GDM1 (cell line): Measurements from ENCODE around the gene FRMD3.
A peak's percentile ranks its signal among the peaks of the same experiment; 100 is the strongest.
"Not testable (repeated sequence)": the region's sequence is repeated elsewhere in the genome, so short reads cannot be mapped to it uniquely, and the experiment has no call there.

Source experiments
- DNase-seq: peaks from one replicate; lab custom pipeline; 2025; lab: John Stamatoyannopoulos, UW

Gene FRMD3

DNA sequence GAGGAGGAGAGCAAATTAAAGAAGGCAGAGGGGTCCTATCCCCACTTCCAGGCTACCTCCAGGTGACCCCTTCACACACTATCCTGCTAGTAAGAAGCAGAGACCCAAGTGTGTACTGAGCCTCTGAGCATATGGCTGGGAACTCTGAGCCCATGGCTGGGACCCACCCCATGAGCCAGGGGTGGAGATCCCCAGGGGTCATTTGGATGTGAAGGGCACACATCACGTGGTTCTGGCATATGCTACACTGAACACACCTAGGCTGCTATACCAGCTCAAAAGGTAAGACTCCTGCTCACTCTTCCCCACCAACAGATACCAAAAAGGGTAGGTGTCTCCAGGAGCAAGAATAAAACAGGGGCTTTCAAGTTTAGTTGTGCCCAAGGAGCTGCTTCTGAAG, 149.9 kb downstream of the FRMD3 start:
- no peak for DNase-seq

DNA sequence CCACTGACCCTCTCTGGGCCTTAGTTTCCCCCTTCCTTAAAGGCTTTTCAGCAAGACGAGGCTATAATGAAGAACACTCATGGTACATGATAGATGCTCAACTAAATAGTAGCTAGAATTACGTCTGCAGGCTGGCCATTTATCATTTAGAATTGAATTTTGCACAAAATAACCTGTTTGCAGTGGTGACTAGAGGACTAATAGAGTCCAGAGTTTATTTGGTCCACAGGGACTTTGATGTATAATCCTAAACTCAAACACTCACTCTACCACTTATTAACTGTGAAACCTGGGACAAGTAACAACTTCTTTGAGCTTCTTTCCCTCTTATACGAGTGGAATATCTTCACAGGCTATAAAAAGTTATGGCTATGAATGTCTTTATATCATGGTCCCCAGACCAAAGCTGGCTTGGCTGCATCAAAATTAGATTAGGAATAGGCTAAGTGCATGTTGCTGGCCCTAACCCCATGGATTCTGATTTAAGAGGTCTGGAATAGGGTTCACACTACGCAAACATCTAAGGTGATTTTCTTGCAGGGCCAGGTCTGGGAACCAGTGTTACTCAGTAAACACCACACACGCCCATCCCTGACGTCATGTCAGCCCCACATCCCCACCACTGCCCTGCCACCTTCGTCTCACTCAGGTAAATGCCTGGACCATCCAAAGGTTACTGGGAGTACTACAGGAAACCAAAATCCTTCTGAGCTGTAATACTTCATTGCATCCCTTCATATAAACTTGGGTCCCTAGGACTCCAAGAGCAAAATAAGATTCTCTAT, 150.6 kb downstream of the FRMD3 start:
- DNase-seq, result no peak

DNA sequence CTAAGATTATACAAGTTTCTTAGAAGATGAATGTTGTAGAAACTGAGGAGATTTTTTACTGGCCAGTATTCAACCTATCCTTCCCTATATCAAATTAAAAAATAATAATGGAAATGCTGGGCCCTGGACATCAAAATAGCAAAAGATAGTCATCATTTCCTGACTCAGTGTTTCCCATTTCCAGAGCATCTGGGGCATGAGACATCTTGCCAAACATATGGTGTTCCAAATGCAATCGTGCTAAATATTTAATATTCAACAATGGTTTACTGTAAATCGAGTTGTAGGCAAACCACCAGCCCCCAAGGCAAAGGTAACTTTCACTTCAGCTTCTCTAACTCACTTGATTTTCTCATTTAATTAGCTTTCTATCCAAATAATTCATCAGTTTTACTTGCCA, 152.9 kb downstream of the FRMD3 start:
- no peak for DNase-seq

DNA sequence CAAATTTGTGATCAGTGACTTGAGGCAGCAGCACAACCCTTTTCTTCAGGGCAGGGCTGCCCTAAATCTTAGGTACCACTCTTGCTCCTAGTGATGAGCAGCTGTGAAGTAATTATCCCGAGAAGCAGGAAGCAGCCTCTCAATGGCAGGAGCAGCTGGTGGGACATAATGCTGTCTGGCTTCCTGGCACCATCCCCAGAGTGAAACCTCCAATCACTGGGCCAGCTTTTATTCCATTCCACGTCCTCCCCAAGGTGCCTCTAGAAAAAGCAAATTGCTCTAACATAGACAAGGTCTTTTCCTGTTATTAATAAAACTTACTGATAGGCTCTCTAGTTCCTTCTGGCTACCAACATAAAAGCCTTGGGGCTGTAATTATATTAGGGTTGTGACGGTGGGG, 154.0 kb downstream of the FRMD3 start:
- no peak for DNase-seq

DNA sequence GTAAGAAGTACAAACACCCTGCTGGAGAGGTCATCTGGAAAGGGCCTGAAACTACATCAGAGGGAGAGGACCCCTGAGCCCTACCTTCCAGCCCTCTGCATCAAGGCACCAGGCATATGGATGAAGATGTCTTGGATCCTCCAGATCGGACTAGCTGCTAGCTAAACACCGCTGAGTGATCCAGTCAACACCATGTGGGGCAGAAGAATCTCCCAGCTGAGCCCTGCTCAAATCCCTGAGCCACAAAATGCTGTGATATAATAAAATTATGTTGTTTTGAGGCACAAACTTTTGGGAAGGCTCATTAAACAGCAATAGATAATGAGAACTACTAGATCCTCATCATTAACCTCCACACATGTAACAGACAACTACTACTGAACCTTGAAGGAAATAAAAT, 155.2 kb downstream of the FRMD3 start:
- DNase-seq, result no peak

DNA sequence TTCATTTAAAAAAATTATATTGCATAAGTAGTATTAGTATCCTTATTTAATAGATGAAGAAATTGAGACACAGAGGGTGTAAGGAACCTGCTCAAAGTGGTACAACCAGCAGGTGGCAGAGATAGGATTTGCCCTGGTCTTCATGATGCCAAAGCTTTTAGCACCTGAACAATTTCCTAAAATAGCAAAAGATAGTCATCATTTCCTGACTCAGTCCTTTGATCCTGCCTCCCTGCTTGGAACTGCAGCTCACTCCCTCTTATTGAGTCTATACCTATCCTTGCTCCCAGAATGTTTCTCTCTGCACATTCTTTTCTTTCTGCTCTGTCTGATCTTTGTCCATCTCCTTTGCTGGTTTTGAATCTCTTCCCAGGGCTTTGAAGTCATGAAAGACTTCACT, 155.8 kb downstream of the FRMD3 start:
- DNase-seq, result no peak

DNA sequence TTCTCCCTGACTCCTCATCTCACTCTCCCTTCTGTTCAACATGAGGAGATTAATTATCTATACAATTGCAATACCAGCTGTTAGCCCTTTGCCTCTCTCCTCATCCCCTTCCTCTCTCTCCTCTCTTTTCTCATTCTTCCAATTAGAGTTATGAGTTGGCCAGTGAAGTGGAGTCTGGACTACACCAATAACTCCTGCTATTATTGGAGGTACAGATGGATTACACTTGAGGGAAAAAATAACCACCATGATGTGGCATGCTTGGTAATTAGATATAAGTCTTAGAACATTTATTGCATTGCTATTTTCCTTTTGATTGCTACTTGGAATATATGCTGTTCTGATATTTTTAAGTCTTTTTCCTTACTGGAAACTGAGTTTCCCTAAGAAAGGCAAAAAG, 159.2 kb downstream of the FRMD3 start:
- no peak for DNase-seq

DNA sequence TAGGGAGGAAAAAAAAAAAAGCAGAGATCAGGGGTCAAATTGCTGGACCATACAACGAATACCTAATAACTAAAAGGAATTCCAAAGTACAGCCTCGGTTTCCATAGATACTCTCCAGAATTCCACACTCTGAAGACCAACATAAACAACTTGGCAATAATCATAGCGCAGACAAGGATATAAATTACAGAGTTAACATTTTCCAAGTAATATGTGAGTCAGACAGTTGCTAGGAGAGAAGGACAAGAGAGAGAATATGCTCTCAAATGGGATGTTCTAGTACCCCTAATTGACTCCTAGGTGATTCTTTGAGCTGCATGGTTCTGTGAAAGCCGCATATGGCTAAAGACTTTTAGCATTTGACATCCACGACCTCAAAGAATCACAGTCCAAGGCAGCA, 165.2 kb downstream of the FRMD3 start:
- no peak for DNase-seq

DNA sequence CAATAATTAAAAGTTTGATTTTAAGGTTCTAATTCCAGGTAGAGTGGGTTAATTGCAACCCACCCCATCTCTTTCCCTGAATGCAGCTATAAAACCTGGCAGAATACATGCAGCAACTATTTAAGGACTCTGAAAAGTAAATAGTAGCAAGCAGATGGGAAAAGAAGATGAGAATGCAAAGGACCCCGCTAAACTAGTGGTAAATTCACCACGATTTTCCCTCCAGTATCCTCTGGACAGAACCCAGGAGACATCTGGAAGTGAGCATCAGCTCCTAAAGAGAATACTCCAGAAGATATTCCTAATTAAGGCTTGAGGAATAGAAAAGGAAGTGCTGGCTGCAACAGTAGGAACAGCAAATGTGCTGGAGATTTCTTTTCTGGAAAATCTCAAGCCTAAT, 170.9 kb downstream of the FRMD3 start:
- no peak for DNase-seq

DNA sequence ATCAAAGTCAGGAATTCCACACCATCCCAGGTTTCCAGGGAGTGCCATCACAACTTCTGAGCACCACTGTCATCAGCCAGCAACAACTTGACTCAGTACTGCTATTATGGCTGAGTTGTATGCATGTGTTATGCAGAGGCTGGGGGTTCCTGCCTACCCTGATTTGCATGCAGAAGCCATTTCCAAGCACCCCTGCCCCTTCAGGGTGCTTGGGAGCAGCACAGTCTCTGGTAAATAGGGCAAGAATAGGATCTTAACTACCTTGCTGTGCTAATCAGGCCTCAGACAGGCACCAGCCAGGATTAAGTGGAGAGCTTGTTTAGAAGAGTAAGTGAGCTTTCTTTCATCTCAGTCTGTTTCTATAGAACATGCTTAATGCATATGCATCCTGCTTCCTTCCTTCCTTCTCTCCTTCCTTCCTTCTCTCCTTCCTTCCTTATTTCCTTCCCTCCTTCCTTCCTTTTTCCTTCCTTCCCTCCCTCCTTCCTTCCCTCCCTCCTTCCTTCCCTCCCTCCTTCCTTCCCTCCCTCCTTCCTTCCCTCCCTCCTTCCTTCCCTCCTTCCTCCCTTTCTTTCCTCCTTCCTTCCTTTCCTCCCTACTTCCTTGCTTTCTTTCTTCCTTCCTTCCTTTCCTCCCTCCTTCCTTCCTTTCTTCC, 175.7 kb downstream of the FRMD3 start:
- DNase-seq, result no peak

DNA sequence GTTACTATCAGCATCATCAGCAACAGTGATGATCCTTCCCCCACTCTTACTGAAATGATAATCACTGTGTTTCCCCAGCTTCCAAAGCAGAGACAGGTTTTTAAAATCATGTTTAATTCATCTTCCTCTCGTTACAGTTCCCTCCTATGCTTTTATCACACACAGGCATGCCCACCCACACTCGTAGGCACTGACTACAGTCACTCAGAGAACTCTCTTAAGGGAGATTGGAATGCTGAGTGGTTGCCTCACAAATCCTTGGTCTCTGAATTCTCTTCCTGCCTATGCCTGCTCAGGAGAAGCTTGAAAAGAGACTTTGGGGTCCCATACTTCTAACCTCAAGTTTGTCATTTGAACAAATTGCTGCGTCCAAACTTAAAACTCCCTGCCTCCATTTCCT, 179.2 kb downstream of the FRMD3 start:
- no peak for DNase-seq

DNA sequence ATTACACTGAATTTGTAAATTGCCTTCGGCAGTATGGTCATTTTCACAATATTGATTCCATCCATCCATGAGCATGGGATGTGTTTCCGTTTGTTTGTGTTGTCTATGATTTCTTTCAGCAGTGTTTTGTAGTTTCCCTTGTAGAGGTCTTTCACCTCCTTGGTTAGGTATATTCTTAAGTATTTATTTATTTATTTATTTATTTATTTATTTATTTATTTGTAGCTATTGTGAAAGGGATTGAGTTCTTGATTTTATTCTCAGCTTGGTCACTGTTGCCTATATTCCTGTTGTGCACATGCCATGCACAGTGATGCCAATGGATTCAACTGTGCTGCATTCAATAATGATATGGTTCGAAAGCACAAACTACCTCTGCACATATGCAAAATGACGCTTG, 179.7 kb downstream of the FRMD3 start:
- not testable (repeated sequence) for DNase-seq

DNA sequence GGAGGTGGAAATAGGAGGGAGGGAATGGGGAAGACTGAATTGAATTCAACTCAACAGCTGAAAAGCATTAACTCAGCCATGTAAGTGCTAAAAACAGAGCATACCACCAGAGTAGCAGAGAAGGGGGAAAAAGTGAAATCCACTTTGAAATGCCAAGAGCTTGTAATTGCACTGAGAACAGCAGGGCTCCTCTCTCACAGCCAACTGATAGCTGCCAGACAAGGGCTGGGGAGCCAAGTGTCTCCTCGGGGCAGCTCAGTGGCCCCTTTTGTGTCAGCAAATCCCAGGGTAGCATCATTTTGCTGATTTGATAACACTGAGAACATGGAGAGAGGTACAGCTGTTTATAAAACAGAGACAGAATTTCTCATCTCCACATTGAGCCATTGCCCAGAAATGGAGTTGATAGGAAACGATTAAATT, 182.5 kb downstream of the FRMD3 start:
- DNase-seq, result no peak

DNA sequence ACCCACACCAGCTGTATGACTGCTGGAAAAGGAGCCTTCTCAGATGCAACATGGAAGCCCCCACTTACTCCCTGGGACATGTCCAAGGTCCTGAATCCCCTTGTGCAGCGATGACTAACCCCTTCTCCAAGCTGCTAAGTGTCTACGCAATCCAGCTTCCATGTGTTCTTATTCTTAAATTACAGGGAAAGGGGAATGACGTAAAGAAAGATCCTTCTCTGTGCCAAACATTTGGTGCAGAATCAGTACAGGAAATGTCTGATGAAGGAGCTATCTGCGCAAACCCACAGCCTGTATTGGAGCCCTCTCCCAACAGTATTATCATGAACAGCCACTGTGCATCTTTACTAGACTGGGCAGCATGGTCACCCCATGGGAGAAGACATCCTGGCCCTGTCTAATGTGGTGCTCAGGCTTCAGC, 183.2 kb downstream of the FRMD3 start:
- no peak for DNase-seq

DNA sequence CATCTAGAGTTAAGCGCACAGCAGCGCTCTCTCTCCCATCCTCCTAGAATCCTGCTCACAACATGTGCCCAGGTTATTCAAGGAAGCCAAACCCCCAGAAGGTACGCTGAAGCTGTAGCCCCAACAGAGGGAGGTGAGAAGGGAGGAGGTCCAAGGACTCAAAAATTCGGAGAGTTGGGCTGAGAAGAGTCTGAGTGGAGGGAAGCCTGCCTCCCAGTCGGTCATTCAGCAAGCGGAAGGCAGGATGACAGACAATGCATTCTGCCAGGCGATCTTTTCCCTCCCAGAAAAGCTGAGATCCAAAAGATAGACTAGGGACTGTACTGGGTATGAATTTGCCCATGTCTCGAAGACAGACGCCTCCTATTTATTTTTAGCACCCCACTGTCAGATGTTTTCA, 189.2 kb downstream of the FRMD3 start:
- DNase-seq, result no peak

DNA sequence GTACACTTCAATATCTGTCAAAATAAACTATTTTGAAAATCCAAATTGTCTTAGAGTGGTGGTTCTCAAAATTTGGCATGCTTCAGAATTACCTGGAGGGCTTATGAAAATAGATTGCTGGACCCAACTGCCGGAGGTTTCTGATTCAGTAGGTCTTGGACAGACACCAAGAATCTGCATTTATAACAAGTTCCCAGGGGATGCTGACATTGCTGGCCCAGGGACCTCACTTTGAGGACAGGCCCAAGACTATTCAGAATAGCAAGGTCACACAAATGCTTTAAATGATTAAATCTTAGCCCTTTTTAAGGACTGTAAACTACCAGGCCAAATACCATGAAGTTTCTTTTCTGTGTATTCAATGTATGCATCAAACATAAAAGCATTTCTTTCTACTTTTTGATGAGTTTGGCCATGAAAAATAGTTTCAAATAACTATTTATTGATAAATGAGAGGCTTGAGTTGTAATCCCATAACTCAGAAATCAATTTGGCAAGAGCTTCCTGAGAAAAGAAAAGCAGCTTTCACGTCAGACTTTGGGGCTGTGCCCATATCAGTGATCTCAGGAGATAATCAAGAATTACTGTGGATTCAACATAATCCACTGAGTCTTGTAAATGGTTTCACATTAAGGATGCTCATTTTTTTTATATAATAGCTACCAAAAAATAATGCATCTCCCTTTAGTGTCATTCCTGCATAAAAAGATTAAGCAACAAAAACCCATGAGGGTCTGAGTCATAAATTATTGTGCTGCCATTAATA, 191.4 kb downstream of the FRMD3 start:
- DNase-seq, result no peak

DNA sequence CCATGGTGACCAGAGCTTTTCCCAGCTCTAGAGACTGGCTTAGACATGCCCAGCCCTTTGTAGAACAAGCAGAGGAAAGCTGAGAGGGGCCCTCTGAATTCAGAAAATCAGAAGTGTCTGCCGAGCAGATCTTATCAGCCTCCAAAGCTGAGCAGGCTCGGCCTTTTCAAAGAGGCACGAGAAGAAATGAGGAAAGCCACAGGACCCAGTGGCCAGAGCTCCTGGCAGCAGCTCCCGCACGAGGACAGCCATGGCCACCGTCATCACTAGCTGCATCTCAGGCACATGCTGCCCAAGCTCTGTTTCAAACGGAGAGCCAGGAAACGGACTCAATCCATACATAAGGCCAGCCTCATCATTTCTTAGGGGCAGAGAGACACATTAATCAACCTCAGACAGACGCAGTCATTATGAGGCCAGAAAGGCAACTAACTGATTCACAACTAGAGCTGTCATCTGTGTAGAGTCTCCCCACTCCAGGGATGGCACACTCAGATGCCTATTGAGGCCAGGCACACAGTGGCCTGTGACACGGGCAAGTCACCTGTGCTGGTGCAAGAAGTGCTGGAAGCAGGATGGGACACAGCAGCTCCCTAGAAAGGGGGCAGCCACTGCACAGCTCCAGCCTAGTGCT, 194.7 kb downstream of the FRMD3 start:
- no peak for DNase-seq

DNA sequence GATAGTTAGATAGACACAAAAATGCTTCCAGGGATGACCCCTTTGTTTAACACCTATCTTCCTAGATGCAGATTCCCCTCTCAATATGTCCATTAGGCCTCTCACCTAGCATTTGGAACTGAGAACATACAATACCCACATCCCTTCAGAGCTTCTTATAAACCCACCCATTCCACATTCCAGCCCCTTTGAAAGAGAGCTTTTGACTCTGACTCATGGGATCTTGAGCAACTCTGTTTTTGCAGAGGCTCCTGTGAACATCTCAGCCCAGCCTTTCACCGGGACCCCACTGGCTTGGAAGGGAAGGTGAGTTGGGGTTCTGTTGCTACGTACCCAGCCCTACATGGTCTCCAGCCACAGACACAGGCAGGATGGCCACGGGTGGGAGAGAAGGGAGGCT, 195.5 kb downstream of the FRMD3 start:
- no peak for DNase-seq

DNA sequence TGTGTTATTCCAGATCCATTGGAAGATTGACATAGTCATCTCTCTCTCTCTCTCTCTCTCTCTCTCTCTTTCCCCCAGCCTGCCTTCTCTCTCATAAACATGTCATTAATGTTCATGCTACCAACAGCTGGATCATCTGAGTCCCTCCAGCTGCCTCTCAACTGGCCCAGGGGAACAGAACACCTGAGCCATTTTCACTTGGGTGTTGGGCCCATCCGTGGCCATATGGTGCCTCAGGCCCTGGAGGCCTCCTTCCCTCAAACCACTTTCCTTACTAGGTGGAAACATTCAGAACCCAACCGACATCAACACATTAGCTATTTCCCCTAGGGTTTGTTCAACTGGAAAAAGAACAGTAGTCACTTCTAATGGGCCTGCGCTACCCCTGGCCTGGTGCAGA, 196.2 kb downstream of the FRMD3 start:
- DNase-seq, result no peak

DNA sequence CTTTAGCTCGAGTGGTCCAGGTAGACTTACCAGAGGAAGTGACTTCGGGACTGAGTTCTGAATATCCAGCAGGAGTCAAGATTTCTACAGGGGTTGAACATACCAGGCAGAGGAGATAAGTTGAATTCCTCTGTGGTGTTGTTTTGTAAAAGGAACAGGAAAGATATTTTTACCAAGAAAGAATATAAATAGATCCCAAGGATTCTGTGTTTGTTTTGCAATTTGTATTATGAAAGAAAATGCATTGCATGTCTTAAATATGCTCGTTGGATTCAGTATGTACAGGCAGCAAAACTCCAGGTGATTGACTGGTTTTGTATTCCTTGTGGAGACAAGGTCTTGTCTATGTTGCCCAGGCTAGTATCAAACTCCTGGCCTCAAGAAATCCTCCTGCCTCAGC, 197.8 kb downstream of the FRMD3 start:
- no peak for DNase-seq

DNA sequence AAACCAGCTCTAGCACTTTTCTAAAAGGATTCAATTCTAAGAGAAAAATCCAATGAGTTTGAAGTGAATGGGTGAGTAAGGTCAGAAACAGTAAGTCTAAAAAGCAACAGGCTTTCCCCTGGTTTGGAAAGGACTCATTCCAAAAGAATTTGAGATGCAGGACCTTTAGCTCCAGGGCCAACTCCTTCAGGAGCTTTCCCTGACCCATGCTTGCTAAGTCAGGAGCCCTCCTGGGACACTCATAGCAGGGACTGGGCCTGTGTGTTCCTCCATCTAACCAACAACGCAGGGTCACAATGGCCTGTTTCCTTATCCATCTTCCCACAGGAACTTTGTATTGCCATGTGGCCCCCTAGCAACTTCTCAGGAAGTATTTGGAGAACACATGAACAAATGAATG, 198.8 kb downstream of the FRMD3 start:
- DNase-seq, result no peak

DNA sequence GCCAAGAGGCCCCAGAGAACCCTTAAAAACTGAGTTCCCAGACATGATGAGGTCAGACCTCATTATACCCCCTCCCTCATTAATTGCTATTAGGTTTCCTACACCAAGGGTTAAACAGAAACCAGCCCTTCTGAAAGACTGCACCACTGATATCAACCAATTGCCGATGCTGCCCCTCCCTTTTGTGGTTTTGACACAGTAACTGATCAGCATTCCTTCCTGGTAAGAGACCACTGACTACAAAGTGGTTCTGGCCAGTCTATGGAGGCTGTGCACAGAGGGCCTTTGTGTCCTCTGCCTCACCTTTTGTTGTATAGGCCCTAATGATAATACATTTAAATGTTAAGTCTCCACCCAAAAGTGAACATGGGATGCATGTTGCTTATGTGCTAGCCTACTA, 201.5 kb downstream of the FRMD3 start:
- DNase-seq, result no peak

DNA sequence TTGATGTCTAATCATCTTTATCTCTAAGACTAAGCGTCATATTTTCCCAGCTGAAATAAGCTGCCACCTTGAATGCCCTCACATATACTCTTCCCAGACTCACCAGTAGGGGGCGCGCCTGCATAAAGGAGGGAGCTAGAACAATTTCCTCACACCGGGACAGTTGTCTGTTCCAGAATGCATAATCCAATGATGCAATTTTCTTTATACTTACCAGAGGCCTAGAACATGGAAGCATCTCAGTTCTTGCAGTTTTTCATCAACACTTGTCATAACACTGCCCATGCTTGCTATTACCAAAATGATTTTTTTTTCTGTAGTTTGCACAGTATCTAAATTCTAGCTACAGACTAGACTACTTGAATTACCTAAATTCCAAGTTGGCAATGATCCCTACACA, 203.9 kb downstream of the FRMD3 start:
- peak; percentile 6 for DNase-seq
